GM23248 (cell line): Measurements from ENCODE around the gene CCDC89. TPM values are rescaled to one million over a fixed set of nuclear protein-coding genes. Genes with fewer than 3 reads are reported as not detected.
A peak's percentile ranks its signal among the peaks of the same experiment; 100 is the strongest.

ENCODE experiments used
- DNase-seq: peaks from one replicate; pipeline ENCODE4 v3.0.0-alpha.2; 2015
- H2AFZ ChIP-seq: fragments of 200-600 bp; sonication (generic); 2 replicates; pipeline ENCODE4 v1.6.1; 2016; ENCODE audit warnings: antibody characterized with exemption
- H3F3A ChIP-seq: fragments of 200-600 bp; sonication (generic); 2 replicates; pipeline ENCODE4 v1.6.1; 2016; ENCODE audit warnings: mild to moderate bottlenecking, antibody characterized with exemption, mixed run types; ENCODE audit not compliant: insufficient read depth
- H3K27ac ChIP-seq: fragments of 200-600 bp; sonication (generic); 2 replicates; pipeline ENCODE4 v1.5.1; 2016; ENCODE audit warnings: mild to moderate bottlenecking
- H3K27me3 ChIP-seq: fragments of 200-600 bp; sonication (generic); replicated peaks from 2 replicates; pipeline ENCODE4 v1.6.1; 2016; ENCODE audit warnings: mild to moderate bottlenecking; ENCODE audit not compliant: insufficient read depth
- H3K36me3 ChIP-seq: fragments of 200-600 bp; sonication (generic); 2 replicates; pipeline ENCODE4 v1.6.1; 2016; ENCODE audit warnings: low read depth, mild to moderate bottlenecking
- H3K4me1 ChIP-seq: fragments of 200-600 bp; sonication (generic); 2 replicates; pipeline ENCODE4 v1.6.1; 2016; ENCODE audit warnings: mild to moderate bottlenecking; ENCODE audit not compliant: insufficient read depth
- H3K4me2 ChIP-seq: fragments of 200-600 bp; sonication (generic); one replicate; pipeline ENCODE4 v1.6.1; 2016; ENCODE audit warnings: mild to moderate bottlenecking; ENCODE audit not compliant: unreplicated experiment
- H3K4me3 ChIP-seq: fragments of 200-600 bp; sonication (generic); 2 replicates; pipeline ENCODE4 v1.5.1; 2016; ENCODE audit warnings: mild to moderate bottlenecking
- H3K79me2 ChIP-seq: fragments of 200-600 bp; sonication (generic); 2 replicates; pipeline ENCODE4 v1.6.1; 2016; ENCODE audit warnings: mild to moderate bottlenecking; ENCODE audit not compliant: insufficient read depth
- H3K9ac ChIP-seq: fragments of 200-600 bp; sonication (generic); 2 replicates; pipeline ENCODE4 v1.6.1; 2016; ENCODE audit warnings: mild to moderate bottlenecking
- H3K9me2 ChIP-seq: fragments of 200-600 bp; sonication (generic); 2 replicates; pipeline ENCODE4 v1.6.1; 2016; ENCODE audit warnings: mixed run types, mild to moderate bottlenecking, moderate library complexity; ENCODE audit not compliant: insufficient read depth
- H3K9me3 ChIP-seq: fragments of 200-600 bp; sonication (generic); one replicate; pipeline ENCODE4 v1.6.1; 2017; ENCODE audit warnings: low read depth
- H4K20me1 ChIP-seq: fragments of 200-600 bp; sonication (generic); 2 replicates; pipeline ENCODE4 v1.6.0; 2016; ENCODE audit not compliant: insufficient read depth
- EZH2 ChIP-seq: fragments of 200-600 bp; sonication (generic); IDR thresholded peaks from 2 replicates; pipeline ENCODE4 v1.6.1; 2018; ENCODE audit warnings: antibody characterized with exemption, mild to moderate bottlenecking; ENCODE audit not compliant: insufficient read depth, poor library complexity, severe bottlenecking
- EZH2phosphoT487 ChIP-seq: fragments of 200-600 bp; sonication (generic); IDR thresholded peaks from 2 replicates; pipeline ENCODE4 v1.6.1; 2018; ENCODE audit warnings: antibody characterized with exemption, moderate library complexity, mild to moderate bottlenecking, low read depth; ENCODE audit not compliant: insufficient read depth
- WGBS, 2 experiments: methylation state at CpG; one replicate each; pipeline ENCODE4 v1.1.6; 2015 to 2017; ENCODE audit warnings: low lambda C conversion rate in 2 of 2, low coverage in 1 of 2; ENCODE audit errors: missing lambda C conversion rate in 2 of 2; 5-methylcytosine and 5-hydroxymethylcytosine counted together
- in situ Hi-C: fragments of 300-500 bp; cut with MboI; formaldehyde crosslinking; loops from 2 replicates; pipeline ENCODE4 v1.15.0; 2020
- polyA plus RNA-seq: library from polyadenylated mRNA; unstranded; fragments of >200 nt; fragmentation: Nextera tagmentation; extraction: Ambion mirVana; gene quantifications from 2 replicates; pipeline ENCODE4 v1.2.1, GENCODE V29; 2016
- total RNA-seq: library from RNA; depleted of rRNA; stranded (reverse); fragments of >200 nt; shearing (Covaris generic); gene quantifications from 2 replicates; pipeline ENCODE4 v1.2.3, GENCODE V29; 2014

Gene CCDC89
- total and polyA plus RNA-seq, 2 experiments from 2014 or later = 2.8 to 4.6 TPM

- whole genome bisulfite sequencing, 2 experiments = 16 to 19% methylated on average over 1 of the region's 1 CpG
- Histone ChIP-seq H3K9ac (no peak overlapping the region), H4K20me1 (no peaks in the 10 kb centered on the region), H3K9me3 (no peaks in the 10 kb centered on the region), H3K9me2 (no peaks in the 10 kb centered on the region), H3F3A (peaks cover 14% of the 10 kb centered on the region), H2AFZ (no peak overlapping the region), H3K27me3 (no peaks in the 10 kb centered on the region), H3K36me3 (no peaks in the 10 kb centered on the region), H3K4me2 (no peak overlapping the region), H3K79me2 (no peaks in the 10 kb centered on the region), H3K27ac (no peak overlapping the region), H3K4me3 (no peak overlapping the region), H3K4me1 (peaks cover 21% of the 10 kb centered on the region)
- DNase-seq = no peak
- TF ChIP-seq EZH2 (no peak), EZH2phosphoT487 (no peak)
- in situ Hi-C loops = loop anchor here (10.0 to 25.0 kb wide), 2 partner anchors 147 to 264 kb away; no protein-coding TSS in a partner anchor
These were observed 12.2 kb upstream of the CCDC89 start for GRCh38 chr11:85698195-85698594.

- Histone ChIP-seq H2AFZ (no peak overlapping the region), H3K9me3 (no peaks in the 10 kb centered on the region), H3K4me3 (no peak overlapping the region), H3K27ac (no peak overlapping the region), H3K9me2 (no peaks in the 10 kb centered on the region), H3K27me3 (no peaks in the 10 kb centered on the region), H3K4me2 (no peak overlapping the region), H3K36me3 (no peaks in the 10 kb centered on the region), H3K9ac (no peak overlapping the region), H3K79me2 (no peaks in the 10 kb centered on the region), H3K4me1 (peaks cover 21% of the 10 kb centered on the region), H4K20me1 (no peaks in the 10 kb centered on the region), H3F3A (peaks cover 14% of the 10 kb centered on the region)
- in situ Hi-C loops = loop anchor here (10.0 to 25.0 kb wide), 2 partner anchors 147 to 265 kb away; no protein-coding TSS in a partner anchor
- TF ChIP-seq EZH2phosphoT487 = no peak
- TF ChIP-seq EZH2 = no peak
- 81 to 89% methylated on average over 2 of the region's 2 CpGs for WGBS, 2 experiments
- DNase-seq = no peak
These were observed 11.8 kb upstream of the CCDC89 start for GRCh38 chr11:85697747-85698146.

- no peaks in the 10 kb centered on the region for H3K36me3 ChIP-seq
- TF ChIP-seq EZH2phosphoT487 = no peak
- no peak for TF ChIP-seq EZH2
- in situ Hi-C loops = loop anchor here (10.0 to 25.0 kb wide), 2 partner anchors 149 to 267 kb away; no protein-coding TSS in a partner anchor
These were observed 9.6 kb upstream of the CCDC89 start for GRCh38 chr11:85695546-85695945.

GRCh38 chr11:85694385-85694980 is 8.5 kb upstream of the CCDC89 start:
- in situ Hi-C loops = loop anchor here (10.0 to 25.0 kb wide), 2 partner anchors 150 to 268 kb away; no protein-coding TSS in a partner anchor
- Histone ChIP-seq H3K4me3 (no peak overlapping the region), H3K4me1 (peaks cover 21% of the 10 kb centered on the region), H3K79me2 (no peaks in the 10 kb centered on the region), H3K36me3 (no peaks in the 10 kb centered on the region), H3F3A (peaks cover 14% of the 10 kb centered on the region), H2AFZ (no peak overlapping the region), H4K20me1 (no peaks in the 10 kb centered on the region), H3K9me2 (no peaks in the 10 kb centered on the region), H3K9me3 (no peaks in the 10 kb centered on the region), H3K27me3 (no peaks in the 10 kb centered on the region), H3K4me2 (peak overlapping the region; percentile 47), H3K27ac (no peak overlapping the region), H3K9ac (no peak overlapping the region)
- 100% methylated on average over 1 of the region's 1 CpG for WGBS, 2 experiments
- DNase-seq = peak; percentile 73
- TF ChIP-seq EZH2 = no peak
- TF ChIP-seq EZH2phosphoT487 = no peak

More at GRCh38 chr11:85695546-85695945, 9.6 kb upstream of the CCDC89 start:
- H3K4me2 ChIP-seq = peak overlapping the region; percentile 47
- no peaks in the 10 kb centered on the region for H4K20me1 ChIP-seq
- no peaks in the 10 kb centered on the region for H3K27me3 ChIP-seq
- no peaks in the 10 kb centered on the region for H3K9me2 ChIP-seq
- no peak overlapping the region for H3K9ac ChIP-seq
- H3K4me3 ChIP-seq = no peak overlapping the region
- H3K79me2 ChIP-seq = no peaks in the 10 kb centered on the region
- peaks cover 14% of the 10 kb centered on the region for H3F3A ChIP-seq
- peak; percentile 58 for DNase-seq
- peaks cover 21% of the 10 kb centered on the region for H3K4me1 ChIP-seq
- H3K27ac ChIP-seq = 0 out of 2 replicates have a peak overlapping the region, but pooled peaks have one; percentile 4
- H2AFZ ChIP-seq = peak overlapping the region; percentile 14; the same call in 1 of the 2 replicates
- H3K9me3 ChIP-seq = no peaks in the 10 kb centered on the region
